HG03520 (cell line): Measurements from ENCODE around the gene MASP1.
"Not testable (repeated sequence)": the region's sequence is repeated elsewhere in the genome, so short reads cannot be mapped to it uniquely, and the experiment has no call there.

ENCODE experiments used
- ATAC-seq: cut with Tn5 transposase; IDR thresholded peaks from one replicate; pipeline ENCODE4 v1.9.1; 2021; ENCODE audit warnings: mild to moderate bottlenecking, moderate library complexity; ENCODE audit not compliant: unreplicated experiment

Gene MASP1

DNA sequence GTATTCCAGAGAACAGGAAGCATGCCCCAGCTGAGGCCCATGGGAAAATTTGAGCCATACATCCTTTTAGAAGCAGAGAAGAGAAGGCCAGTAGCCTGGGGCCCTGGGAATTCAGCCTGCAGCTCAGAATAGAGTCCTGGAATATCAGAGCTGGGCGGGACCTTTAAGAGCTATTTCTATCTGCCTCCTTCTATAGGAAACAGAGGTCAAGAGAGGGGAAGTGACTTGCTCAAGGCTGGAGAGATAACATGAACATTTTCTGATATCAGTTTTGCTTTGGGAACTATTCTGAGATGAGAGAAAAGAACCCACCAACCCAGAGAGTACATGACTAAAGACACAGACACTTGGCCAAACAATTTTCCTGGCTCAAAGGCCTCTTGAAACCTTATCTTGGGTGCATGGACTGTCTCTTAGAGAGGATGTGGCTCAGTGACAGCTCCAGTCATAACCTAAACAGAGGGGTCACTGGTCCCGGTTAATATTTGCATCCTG is 26.0 kb downstream of the MASP1 start:
- no peak for ATAC-seq

DNA sequence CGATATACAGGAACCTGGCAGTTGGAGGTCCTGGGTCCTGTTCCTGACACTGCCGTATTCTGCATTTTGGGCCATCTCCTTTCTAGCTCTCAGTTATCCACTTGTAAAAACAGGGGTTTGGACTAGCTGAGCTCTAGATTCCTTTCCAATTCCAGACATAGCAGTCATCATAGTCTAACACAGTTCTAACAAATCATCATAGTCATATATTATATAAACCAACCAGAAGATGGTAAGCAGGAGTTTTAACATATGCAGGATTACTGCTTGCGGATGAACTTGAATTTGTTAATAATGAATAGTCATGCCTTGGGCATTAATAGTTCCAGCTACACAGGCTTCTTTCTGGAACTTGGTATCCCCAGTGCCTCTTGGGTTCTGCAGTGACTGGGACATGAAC is 26.6 kb downstream of the MASP1 start:
- no peak for ATAC-seq

DNA sequence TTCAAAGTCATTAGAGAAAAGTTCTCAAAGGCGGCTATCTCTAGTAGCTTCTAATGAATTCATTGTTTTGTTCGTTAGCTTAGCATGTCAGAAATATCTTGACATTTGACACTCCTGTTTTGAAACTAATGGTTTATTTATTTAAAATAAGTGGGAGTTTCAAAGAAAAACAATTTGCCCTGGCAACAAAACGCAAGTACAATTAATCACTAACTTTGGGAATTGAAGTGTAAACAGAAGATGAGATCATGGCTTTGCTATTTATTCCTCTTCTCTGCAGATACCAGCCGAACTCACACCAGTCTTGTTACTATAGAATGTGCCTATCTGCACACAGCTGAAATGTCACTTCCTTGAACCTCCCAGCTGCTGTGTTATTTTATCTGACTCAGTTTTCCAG is 27.5 kb downstream of the MASP1 start:
- no peak for ATAC-seq

DNA sequence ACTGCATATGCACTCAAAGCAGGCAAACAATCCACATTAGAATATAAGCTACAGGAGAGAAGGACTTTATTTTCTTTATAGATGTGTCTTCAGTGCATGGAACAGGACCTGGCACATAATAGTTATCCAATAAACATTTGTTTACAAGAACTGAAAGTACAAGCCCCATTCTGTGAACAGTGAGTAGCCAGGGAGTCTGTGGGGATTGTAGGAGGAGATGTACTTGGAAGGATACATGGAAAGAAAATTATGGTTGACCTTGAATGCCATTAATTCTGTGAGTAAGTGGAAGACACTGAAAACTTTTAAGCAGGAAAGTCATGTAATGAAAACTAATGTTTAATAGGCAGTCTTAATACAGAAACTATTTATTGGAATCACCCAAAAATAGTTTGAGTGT is 28.3 kb downstream of the MASP1 start:
- no peak for ATAC-seq

DNA sequence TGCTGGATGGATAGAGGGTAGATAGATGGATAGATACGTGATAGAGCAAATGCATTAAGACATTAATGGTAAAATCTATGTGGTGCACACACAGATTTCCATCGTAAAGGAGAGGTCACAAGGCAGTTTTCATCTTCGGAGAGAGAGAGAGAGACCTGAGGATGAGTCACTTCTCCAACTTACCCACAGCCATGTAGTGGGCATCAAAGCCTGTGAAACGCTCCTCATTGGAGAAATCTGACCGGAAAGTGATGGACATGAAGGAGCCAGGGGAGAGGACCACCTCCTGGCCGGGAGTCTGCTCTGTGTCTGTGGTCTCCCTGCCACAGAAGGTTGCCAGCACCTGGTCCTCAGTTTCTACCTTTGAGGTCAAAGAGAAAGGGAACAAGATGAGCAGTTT is 29.2 kb downstream of the MASP1 start:
- ATAC-seq: no peak

DNA sequence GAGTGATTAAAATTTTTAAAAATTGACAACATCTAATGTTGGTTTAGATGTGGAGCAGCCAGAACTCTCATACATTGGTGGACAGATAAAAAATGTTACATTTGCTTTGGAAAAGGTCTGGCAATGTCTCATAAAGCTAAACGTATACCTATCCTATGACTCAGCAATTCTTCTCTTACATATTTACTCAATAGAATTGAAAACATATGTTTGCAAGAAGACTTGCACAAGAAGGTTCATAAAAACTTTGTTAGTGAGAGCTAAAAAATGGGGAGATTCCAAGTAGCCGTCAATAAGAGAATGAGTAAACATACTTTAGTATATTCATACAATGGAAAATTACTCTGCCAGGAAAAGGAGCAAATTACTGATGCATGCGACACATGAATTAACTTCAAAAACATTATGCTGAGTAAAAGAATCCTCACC is 30.0 kb downstream of the MASP1 start:
- ATAC-seq: no peak

DNA sequence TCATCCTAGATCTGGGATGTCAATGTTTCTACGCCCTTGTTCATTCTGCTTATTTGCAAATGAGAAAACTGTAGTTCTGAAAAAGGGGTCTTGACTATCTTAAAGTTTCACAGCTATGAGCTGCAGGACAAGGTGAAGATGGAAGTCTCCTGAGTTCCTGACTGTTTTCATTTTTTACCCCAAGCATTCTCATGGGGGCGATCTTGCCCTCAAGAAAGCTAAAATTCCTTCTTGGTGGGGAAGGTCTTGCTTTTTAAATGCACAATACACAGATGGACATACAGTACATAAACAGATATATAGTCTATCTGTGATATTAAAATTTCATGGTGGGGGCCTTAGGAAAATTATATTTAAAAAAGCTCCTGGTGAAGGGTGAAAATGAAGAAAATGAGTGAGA is 32.4 kb downstream of the MASP1 start:
- ATAC-seq: no peak

DNA sequence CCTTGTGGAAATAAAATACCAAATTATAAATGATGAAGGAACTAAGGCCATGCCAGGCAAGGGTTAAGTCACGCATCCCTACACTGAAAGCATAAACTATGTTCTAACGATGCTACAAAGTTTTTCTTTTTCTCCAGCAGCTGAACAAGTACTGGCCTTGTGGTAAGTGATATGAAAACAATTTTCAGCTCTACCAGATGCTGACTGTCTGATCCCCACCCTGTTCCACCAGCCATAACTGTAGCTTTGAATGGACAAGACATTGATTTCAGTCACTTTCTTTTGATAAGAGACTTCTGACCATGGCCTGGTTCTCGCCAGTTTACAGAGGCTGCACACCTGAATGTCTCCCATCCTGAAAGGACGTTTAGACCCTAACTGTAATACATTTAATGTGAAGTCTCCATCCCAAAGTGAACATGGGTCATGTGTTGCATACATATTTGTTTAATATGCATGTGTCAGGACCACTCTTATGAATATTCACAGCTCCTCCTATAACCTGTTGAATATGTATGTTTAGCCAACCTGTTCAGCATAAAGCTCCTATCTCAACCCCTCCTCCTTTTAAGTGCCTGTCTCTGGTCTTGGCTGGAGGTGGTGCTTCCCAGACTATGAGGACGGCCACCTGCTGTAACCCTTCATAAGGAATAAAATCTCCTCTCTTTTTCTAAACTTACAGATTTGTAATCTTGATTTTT is 33.4 kb downstream of the MASP1 start:
- ATAC-seq: no peak

DNA sequence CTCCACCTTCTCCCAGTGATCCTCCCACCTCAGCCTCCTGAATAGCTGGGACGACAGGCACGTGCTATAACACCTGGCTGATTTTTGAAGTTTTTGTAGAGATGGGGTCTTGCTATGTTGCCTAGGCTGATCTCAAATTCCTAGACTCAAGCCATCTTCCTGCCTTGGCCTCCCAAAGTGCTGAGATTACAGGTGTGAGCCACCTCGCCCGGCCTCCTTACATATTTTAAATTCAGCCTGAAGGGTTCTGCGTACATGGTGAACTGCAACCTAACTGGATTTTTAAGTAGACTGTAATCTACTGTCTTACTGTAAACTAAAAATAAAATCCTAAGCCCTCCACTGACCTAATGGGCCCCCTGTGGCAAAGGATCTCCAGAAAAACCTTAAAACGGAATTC is 34.1 kb downstream of the MASP1 start:
- no peak for ATAC-seq

DNA sequence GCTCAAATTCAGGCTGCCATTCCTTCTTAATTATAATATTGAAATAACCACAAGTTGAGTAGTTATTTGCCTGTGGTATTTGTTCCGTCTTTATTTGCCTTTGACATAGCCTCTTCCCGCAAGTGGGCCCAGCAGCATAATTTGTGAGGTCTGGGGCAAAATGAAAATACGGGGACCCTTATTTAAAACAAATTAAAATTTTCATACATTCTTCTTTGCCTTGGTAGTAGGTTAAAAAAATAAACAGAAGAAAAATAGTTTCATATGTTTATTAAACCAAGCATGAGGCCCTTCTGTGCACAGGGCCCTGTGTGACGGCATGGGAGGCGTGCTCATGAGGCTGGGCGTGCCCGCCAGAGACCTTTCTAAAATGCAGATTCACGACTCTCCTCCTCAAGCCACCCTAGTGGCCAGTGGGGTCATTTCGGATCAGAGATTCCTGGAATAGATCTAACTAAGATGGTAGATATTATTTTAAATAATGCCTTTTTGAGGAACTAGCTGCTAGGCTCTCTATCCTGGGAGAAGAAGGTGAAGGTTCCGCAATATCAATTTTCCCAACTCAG is 35.4 kb downstream of the MASP1 start:
- no peak for ATAC-seq

DNA sequence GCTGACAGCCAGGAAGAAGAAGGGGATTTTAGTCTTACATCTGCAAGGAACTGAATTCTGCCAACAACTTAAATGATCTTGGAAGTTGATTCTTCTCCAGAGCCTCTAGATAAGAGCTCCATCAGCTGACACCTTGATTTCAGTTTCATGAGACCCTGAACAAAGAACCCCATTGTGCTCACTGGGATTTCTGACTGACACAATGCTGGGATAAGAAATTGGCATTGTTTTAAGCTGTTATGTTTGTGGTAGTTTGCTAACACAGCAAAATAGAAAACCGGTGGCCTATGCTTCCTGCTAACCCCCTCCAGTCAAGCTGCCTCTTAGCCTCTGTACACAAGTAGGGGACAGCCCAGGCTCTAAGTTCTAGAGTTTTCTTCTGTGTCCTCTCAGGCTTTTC is 36.2 kb downstream of the MASP1 start:
- ATAC-seq: no peak

DNA sequence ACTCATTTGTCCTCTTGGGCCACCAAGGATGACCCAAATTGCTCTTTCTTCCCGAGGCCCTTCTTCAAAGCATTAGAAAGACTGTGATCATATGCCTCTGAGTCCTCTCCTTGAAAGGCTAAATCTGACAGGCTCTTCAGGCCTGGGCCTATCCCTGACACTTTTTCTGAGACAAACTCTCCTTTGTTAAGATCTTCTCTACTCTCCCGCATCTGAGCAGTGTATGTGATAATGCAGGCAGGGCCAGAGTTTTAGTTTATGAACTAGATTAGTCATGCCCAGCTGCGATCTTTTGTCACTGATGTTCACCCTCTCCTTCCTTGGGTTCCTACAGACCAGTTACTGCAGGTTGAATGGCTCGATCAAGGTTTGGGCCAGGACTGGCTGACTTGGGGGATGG is 39.2 kb downstream of the MASP1 start:
- ATAC-seq: no peak

DNA sequence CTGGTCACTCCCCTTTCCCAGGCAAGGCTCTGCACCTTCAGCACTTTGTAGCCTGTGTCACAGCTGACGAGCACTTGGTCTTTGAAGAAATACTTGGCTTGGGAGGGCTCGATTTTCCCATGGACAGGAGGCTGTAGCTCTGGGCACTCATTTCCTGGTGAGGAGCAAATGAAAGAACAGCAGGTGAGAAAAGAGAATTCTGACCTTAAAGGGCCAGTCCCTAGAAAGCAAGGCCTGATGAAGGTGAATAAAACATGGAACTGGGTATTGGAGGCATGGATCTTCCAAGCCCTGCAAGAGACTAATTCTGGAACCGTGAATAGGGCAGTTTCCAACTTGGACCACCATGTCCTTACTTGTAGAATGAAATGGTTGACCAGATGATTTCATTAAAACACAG is 39.9 kb downstream of the MASP1 start:
- ATAC-seq: no peak

DNA sequence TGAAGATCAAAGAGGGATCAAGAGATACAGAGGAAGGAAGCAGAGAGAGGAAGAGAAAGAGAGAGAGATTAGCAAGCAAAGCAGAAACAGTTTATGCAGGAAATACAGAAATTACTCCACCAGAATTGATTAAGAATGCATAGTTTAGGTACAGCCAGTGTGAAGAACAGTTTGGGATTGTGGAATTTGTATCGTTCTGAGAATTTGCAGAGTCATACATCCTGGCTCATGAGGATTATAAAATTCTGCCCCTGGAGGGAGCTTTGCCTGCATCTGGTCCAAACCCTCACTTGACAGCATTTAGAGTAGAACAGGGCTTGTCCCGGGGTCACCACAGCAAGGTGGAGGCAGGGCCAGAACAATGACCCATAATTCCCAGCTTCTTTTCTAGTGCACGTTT is 44.1 kb downstream of the MASP1 start:
- no peak for ATAC-seq

DNA sequence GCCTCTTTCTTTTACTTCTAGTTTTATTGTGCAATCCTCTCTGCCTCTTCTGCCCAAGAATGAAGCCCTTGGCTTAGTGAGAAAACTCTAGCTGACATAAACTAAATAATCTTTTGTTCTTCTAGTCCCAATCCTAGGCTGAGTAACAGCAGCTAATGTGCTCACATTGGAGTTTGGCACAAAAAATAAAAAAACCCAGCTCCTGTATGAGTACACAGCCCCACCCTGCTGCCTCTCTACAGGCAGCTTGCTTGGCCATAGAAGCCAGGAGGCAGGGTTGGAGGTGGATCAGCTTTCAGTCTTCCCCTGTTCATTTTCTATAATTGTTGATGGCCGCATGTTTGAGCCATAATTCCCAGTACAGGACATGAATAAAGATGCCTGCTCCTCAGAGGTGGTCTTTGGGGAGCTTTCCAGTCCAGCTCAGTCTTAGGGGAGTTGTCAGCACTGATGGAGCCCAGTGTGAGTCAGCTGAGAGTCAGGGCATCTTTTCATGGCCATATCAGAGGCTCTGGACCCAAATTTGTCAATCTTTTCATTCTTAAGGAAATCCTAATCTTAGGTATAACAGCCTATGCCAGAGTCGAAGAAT is 47.5 kb downstream of the MASP1 start:
- ATAC-seq: no peak

DNA sequence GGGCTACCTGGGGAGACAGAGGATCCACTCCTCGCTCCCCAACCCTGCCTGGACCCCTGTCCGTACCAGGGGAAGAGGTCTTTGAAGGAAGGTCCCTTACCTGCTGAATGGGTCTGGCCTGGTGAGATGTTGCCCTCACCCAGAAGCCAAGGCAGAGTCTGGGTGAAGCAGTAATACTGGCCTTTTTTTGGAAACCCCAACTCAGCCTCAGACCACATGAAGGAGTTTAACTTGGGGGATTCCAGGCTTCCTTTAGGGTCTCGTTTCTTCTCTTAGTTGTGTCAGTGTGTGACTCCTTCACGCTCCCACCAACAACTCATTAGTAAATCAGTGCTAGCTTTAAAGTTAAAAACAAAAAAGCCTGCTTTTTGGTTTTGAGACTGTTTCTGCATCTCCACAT is 48.6 kb downstream of the MASP1 start:
- ATAC-seq: no peak

DNA sequence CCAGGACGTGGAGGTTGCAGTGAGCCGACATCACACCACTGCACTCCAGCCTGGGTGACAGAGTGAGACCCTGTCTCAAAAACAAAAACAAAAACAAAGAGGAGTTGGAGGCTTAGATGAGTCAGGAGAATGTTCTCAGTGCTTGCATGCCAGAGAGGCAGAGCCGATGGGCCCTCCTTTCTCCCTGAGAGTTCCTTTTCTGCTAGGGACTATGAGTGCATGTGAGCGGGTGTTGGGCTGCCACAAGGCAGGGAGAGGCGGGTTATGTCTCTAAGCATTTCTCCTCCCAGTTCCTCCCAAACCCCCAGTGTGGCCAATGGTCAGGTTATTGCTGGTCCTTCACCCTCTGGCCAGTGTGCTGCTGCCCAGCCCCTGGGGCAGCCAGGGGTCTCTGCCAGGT is 49.1 kb downstream of the MASP1 start:
- ATAC-seq: no peak

DNA sequence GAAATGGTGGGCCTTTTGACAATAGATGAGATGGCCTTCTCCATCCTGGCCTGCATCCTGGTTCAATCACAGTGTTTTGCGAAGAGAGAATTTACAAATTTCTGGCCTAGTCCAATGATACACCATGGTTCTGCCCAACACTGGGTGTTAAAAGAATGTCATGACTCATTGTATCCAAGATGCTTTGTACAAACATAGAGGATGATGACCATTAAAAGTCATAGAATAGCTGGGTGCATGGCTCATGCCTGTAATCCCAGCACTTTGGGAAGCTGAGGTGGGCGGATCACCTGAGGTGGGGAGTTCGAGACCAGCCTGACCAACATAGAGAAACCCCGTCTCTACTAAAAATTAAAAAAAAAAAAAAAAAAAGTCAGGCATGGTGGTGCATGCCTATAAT is 52.7 kb downstream of the MASP1 start:
- not testable (repeated sequence) for ATAC-seq

DNA sequence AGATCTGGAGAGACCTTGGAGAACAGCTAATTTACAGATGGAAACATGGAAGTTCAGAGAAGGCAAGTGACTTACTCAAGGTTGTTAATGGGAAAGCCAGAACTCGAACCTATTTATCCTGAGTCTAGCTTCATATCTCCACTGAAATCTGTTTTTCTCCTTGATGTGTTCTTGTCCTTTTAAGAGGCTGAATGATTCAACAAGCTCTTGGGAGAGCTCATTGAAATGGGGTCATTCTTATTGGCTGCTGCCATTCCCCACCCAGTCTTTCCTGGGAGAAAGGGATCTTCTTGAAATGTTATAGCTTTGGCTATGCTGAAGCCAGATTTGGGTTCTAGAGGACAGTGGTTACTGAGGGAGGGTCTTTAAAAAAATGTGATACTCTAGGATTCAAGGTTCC is 53.3 kb downstream of the MASP1 start:
- ATAC-seq: no peak

DNA sequence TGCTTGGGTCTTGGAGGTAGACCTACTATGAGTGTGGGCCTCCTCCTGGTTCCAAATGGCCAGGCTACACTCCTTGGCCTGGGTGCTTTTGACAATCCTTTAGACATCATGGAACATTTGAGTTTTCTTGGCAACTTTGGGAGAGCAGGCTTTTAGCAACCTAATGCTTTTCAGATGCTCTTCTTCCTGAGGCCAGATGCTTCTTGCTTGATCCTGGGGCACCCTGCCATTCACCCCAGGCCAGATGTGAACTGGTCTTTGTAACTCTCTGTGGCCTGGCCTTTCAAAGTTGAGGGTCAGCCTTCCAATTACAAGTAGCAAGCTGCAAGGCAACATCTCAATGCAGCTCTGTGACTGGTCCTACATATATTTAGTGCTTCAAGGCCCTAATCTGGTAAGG is 53.8 kb downstream of the MASP1 start:
- no peak for ATAC-seq

DNA sequence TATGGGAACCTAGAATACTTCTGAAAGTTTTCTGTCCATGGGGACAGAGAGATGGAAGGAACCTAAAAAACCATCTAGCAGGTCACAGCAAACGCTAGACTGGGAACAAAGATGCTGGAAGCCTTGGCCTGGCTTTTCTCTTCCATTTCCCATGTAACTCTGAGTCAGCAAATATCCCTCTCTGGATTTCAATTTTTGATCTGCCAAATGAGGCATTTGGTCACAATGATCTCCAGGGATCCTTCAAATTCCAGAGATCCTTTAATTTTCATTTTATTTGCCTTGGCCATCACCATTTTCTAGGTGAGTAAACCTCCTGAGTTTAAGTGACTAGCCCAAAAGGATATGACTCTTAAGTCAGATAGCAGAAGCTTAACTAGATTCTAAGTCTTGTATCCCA is 54.6 kb downstream of the MASP1 start:
- ATAC-seq: no peak

DNA sequence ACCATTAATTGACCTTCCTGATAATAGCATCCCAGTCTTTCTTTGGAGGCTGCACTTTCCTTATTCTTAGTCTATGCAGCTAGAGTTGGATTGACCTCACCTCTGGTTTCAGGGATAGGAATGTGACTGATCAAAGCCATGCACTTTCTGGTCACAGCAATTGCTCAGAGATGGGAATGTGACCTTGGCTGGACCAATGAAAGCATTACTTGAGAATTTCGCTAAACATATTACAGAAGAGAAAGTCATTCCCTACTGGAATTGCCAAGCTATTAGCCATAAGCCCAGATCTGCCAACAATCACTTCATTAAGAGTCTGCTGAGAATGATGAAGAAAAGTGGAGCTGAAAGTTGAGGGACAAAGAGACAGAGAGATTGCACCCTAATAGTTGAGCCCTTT is 61.5 kb downstream of the MASP1 start:
- no peak for ATAC-seq

DNA sequence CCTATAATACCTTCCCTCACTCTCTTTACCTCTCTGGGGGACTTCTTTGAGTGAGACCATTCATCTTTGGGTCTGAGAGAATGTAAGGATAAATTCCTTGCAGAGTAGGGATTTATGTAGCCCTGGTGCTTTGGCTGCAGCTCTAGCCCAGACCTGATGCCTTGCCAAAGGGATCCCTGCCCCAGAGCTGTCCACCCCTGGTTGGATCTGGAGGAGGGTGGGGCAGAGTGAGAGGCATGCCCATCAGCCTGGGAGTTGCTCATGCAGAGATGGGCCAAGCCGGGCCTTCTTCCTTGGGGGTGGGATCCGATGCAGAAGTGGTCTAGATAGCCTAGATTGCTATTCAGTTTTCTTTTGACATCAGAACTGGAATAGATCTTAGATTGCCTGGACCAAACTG is 62.8 kb downstream of the MASP1 start:
- no peak for ATAC-seq
